Stimulated activated CD8-positive, alpha-beta memory T cell treated with anti-CD3 and anti-CD28 coated beads, Interleukin-12 subunit alpha, Interleukin-12 subunit beta, amount 100 ng/mL, for 1 hour (primary cell): ENCODE measurements around the gene MST1R.
"Not testable (repeated sequence)": the region's sequence is repeated elsewhere in the genome, so short reads cannot be mapped to it uniquely, and the experiment has no call there.

ENCODE experiments used
- DNase-seq: peaks from one replicate; pipeline ENCODE4 v3.0.0-alpha.2; 2020; ENCODE audit warnings: low read depth

MST1R gene

GRCh38 chr3:49903451-49904424, at the start of gene MST1R:
MST1R (minus strand) TSS chr3:49903873; CDS start chr3:49903609, 264 bp downstream.
- peak; percentile 60 for DNase-seq

- DNase-seq: no peak
Observed at GRCh38 chr3:49952924-49953323, 49.3 kb upstream of the MST1R start.

- no peak for DNase-seq
Observed at GRCh38 chr3:49942651-49943050, 39.0 kb upstream of the MST1R start.

GRCh38 chr3:49940667-49941249, 37.1 kb upstream of the MST1R start:
- no peak for DNase-seq

GRCh38 chr3:49939858-49940666, 36.4 kb upstream of the MST1R start, which contains the start of gene RBM6:
RBM6 (plus strand) TSS chr3:49940150; CDS start chr3:49962642, 22,492 bp downstream.
- DNase-seq: peak; percentile 85

- DNase-seq: no peak
Observed at GRCh38 chr3:49937090-49937489, 33.4 kb upstream of the MST1R start.

GRCh38 chr3:49932281-49932680, 28.6 kb upstream of the MST1R start:
- DNase-seq: not testable (repeated sequence)

GRCh38 chr3:49930922-49931321, 27.2 kb upstream of the MST1R start:
- no peak for DNase-seq

GRCh38 chr3:49930168-49930690, 26.6 kb upstream of the MST1R start:
- DNase-seq: no peak

GRCh38 chr3:49929291-49930167, 25.9 kb upstream of the MST1R start, which contains the start of gene MON1A:
MON1A (minus strand) TSS chr3:49929811; CDS start chr3:49913346, 16,465 bp downstream.
- peak; percentile 77 for DNase-seq

GRCh38 chr3:49928481-49929017, 24.9 kb upstream of the MST1R start:
- no peak for DNase-seq

GRCh38 chr3:49927798-49928197, 24.1 kb upstream of the MST1R start:
- DNase-seq: no peak

GRCh38 chr3:49926117-49926728, 22.6 kb upstream of the MST1R start:
- no peak for DNase-seq

GRCh38 chr3:49925485-49925884, 21.8 kb upstream of the MST1R start:
- no peak for DNase-seq

GRCh38 chr3:49924683-49925082, 21.0 kb upstream of the MST1R start:
- no peak for DNase-seq

- not testable (repeated sequence) for DNase-seq
Observed at GRCh38 chr3:49917806-49918590, 14.3 kb upstream of the MST1R start.

GRCh38 chr3:49916686-49917085, 13.0 kb upstream of the MST1R start:
- DNase-seq: no peak

- no peak for DNase-seq
Observed at GRCh38 chr3:49914906-49915305, 11.2 kb upstream of the MST1R start.

- DNase-seq: no peak
Observed at GRCh38 chr3:49912881-49913281, 9.2 kb upstream of the MST1R start.
